ENCODE data around the gene CARD8.

DNA sequence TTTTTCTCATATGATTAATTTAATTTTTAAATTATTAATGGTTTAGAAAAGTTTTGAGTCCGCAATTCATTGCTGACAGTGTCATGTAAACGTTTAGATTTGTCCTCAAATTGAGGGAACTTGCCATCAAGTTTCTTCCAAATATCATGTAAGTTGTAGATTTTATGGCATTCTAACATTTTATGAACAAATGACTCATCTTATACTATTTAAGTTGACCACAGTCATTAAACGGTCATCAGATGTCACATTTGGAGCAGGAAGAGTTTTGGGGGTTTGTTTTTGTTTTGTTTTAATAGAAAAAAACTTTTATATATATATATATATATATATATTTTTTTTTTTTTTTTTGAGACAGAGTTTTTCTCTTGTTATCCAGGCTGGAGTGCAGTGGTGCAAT, 18.5 kb upstream of the CARD8 start:
- TF ChIP-seq, protein P1, sequence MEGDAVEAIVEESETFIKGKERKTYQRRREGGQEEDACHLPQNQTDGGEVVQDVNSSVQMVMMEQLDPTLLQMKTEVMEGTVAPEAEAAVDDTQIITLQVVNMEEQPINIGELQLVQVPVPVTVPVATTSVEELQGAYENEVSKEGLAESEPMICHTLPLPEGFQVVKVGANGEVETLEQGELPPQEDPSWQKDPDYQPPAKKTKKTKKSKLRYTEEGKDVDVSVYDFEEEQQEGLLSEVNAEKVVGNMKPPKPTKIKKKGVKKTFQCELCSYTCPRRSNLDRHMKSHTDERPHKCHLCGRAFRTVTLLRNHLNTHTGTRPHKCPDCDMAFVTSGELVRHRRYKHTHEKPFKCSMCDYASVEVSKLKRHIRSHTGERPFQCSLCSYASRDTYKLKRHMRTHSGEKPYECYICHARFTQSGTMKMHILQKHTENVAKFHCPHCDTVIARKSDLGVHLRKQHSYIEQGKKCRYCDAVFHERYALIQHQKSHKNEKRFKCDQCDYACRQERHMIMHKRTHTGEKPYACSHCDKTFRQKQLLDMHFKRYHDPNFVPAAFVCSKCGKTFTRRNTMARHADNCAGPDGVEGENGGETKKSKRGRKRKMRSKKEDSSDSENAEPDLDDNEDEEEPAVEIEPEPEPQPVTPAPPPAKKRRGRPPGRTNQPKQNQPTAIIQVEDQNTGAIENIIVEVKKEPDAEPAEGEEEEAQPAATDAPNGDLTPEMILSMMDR (conservative IDR thresholded peaks at IDR 0.05 in 1 of 2, IDR thresholded peaks at IDR 0.05 in 1 of 2; ENCODE audit: extremely low read depth in 1 of 2, insufficient read depth in 1 of 2, low read depth in 1 of 2, low read length in 2 of 2), result no peak
- TF ChIP-seq EZH2 (IDR thresholded peaks at IDR 0.05; ENCODE audit: borderline replicate concordance, low read length), result no peak

Data from mammary epithelial cell (primary cell).